ENCODE data around the gene RNF186. TPM values are rescaled to one million over a fixed set of nuclear protein-coding genes. Genes with fewer than 3 reads are reported as not detected.
A peak's percentile ranks its signal among the peaks of the same experiment; 100 is the strongest.
"Not testable (repeated sequence)": the region's sequence is repeated elsewhere in the genome, so short reads cannot be mapped to it uniquely, and the experiment has no call there.

The RNF186 gene, protein sequence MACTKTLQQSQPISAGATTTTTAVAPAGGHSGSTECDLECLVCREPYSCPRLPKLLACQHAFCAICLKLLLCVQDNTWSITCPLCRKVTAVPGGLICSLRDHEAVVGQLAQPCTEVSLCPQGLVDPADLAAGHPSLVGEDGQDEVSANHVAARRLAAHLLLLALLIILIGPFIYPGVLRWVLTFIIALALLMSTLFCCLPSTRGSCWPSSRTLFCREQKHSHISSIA
- 0.60 TPM for total RNA-seq

DNA sequence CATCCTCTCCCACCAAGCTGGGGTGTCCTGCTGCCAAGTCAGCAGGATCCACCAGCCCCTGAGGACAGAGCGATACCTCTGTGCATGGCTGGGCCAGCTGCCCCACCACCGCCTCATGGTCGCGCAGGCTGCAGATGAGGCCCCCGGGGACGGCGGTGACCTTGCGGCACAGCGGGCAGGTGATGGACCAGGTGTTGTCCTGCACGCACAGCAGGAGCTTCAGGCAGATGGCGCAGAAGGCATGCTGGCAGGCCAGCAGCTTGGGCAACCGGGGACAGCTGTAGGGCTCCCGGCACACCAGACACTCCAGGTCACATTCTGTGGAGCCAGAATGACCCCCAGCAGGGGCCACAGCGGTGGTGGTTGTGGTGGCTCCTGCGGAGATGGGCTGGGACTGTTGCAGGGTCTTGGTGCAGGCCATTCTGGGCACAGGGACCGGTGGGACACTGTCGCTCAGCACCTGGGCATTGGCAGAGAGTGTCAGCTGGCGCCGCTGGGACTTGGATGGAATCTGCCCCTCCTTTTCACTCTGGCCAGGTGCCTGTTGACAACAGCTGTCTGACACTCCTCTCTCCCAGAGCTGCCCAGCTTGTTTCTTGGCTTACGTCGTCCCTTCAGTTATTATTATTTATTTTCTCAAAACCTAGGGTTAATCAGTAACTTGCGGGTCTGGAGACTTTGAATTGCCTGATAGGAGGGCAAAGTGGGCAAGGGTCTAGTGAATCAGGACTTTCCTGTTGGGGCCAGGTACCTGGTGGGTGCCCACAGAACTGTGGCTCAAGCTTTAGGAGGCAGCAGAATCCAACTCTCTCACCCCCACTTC lies at the start of gene RNF186:
TSS of gene RNF186 (minus strand) at position 603 of the 823 bp plus-strand sequence. CDS start at position 421, 182 bp downstream.
- DNase-seq (ENCODE audit: low spot score) (peak; percentile 94), ATAC-seq (peak; percentile 76)

DNA sequence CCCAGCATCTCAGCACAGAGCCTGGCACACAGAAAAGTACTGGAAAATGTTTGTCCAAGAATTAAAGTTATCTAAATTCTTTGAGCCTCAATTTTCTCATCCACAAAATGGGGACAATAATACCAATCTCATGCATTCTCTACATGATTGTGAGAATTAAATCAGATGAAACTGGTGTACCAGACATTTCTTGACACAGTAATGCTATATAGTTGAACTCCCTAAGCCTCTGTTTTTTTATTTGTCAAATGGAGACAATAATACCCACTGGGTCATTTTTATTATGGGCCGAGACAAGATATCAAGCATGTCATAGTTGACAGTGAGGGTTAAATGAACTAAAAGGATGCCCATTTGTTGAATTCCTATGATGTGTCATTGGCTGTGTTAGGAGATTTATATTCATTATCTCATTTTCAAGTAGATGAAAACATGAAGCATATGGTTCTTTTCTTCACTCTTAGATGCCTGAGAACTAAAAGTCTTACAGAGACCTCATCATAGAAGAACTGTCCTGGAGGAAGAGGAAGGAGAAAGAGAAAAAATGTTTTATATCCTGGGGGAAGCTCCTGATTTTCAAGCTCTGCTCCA lies 49.6 kb upstream of the RNF186 start:
- no peak for ATAC-seq

DNA sequence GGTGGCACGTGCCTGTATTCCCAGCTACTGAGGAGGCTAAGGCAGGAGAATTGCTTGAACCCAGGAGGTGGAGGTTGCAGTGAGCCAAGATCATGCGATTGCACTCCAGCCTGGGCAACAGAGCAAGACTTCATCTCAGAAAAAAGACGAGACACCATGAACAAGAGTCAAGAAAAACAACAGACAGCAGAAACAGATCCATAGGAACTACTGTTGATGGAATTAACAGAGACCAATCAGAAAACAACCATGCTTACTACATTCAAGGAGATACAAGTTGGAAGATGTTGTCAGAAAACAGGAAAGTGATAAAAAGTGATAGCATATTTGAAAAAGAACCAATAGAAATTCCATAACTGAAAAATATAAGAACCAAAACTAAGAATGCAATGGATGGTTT lies 47.9 kb upstream of the RNF186 start:
- ATAC-seq (no peak), DNase-seq (ENCODE audit: low spot score) (no peak)

More for the DNA sequence above, 49.6 kb upstream of the RNF186 start:
- DNase-seq (ENCODE audit: low spot score): no peak

DNA sequence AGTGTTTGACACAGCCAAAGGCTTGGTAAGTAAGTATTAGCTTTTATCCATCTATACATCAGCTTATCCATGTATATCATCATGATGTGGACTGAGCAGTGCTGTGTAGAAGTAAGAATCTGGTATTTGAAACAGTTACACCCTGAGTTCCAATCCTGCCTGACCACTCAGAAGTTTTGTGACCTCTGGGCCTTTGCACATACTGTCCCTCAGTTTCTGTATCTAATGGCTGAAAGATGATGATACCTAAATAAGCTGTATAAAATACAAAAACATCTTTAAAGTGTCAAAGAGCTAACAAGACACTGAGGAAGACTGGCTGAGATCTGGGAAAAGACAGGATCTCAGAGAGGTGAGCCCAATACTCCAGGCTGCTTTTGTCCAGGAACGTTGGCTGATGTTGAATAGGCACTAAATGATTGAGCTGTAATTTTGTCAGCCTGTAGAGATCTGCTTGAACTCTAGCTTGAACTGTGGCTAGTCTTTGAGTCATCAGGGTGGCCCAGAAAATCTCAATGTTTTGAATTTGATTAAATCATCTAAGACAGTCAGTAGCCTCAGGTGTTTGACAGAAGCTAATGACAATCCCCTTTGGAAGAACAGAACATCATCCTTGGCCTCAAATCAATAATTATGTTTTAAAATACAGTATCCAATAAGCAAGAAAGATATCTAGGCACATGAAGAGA lies 46.9 kb upstream of the RNF186 start:
- DNase-seq (ENCODE audit: low spot score) (no peak), ATAC-seq (no peak)

DNA sequence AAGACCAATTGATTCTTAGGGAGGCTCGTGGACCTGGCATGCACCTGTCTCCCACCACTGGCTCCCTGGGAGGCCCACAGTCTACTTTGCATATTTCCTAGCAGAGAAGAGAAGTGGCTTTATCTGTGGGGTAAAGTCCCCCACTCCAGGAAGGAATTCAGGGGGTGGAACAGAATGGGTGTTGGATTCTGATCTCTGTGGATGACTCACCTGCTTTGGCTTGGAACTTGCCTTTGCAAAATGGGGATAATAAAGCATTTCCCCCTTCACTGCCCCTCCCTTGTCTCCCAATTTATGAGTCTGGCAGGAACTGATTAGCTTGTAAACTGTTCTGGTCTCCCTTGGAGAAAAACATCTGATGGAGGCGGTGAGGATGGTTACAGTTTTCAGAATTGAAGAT lies 46.0 kb upstream of the RNF186 start:
- DNase-seq (ENCODE audit: low spot score): no peak
- no peak for ATAC-seq

DNA sequence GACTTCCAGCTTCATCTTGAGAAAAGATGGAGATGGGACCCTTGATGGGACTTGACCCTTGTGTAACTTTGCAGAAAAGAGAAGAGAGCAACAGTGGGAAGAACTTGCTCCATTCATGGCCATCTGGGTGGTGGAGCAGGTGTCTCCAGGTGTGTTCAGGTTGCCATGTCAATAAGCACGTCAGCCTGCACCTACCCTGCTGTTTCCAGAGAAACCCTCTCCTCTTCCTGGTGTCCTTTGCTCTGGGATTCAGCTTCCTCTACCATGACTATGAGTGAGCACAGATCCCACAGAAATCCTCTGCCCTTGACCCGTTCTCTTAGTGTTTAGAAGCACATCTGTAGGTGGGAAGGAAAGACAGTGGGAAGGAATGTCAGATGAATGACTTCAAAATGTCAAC lies 45.3 kb upstream of the RNF186 start:
- ATAC-seq (no peak), DNase-seq (ENCODE audit: low spot score) (no peak)

DNA sequence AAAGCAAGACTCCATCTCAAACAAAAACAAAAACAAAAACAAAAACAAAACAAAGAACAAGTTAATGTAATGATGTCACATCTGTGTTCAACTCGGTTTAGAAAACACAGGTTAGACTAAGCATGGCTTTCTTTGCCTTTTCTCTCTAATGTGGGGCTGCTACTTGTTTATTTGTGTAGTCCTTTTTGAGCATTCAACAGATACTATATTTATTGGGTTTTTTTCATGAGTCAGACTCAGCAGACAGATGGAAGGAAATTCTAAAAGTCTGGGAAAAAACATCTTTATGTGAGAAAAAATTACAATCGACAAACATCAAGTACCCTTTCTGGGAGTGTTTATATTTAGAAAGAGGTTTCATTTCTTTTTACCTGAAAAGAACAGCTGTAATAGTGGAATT lies 44.8 kb upstream of the RNF186 start:
- DNase-seq (ENCODE audit: low spot score): no peak
- ATAC-seq: no peak

DNA sequence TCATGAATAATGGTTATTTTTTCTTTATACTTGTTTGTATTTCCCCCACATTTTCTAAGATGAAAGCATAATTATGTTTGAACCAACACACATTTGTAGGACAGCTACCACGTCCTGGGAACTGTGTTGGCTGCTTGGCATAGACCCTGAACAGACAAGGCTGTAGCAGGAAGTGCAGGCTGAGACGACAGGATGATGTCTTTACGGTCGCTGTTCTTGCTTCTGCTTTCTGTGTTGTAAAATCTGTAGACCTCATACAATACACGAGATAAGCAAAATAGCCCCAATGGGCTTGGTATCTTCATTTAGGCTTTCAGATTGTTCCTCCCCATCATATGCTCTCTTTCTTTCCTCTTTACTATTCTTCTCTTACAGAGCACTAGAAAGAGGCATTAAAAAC lies 43.8 kb upstream of the RNF186 start:
- ATAC-seq: no peak

DNA sequence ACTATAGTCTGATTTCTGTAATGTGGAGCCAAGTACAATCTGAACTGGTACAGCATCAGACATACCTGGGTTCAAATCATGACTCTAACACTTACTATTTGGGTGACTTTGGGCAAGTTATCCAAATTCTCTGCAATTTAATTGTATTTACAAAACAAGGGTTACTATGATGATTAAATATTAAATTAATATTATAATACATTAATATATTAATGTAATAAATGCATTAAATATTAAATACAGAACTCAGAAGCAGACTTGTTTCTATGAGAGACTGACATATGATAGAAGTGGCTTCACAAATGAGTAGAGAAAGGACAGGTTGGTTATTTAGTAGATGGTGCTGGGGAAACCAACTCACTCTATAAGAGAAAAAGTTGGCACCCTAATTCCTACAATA lies 39.8 kb upstream of the RNF186 start:
- no peak for DNase-seq (ENCODE audit: low spot score)
- no peak for ATAC-seq

More for the DNA sequence above, 43.8 kb upstream of the RNF186 start:
- no peak for DNase-seq (ENCODE audit: low spot score)

DNA sequence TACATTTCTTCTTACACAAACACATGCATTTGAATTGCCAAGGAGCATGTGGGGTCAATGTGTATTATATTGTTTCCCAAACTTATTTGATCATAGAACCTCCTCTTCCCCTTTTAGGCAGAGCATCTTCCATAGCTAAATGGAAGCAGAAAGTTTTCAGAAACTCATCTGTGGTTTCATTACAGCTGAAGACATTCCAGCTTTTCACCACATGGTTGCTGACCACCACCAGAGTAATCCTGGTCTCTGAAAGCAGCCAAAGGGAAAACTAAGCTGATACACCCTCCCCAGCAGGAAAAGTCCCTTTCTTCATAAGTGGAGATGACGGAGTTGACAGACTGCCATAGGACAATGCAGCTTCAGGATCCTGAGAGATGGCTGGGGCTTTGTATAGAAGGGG lies 37.0 kb upstream of the RNF186 start:
- ATAC-seq: no peak
- DNase-seq (ENCODE audit: low spot score): no peak

DNA sequence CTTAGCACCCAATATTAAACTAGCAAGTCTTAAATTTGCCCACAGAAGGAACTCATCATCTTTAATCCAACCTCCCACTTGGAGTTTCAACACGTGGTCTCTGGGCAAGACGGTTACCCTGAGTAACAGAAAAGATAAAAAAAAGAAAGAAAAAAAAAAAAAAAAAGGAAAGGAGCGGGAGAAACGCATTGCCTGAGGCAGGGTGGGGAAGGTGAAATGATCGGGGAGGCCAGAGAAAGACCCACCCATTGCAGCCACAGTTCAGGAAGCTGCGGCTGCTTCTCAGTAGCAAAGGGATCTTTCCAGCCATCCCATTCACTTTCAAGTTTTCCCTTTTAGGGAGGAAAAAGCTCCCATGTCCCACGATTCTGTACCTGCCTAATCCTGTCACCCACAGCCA lies 35.1 kb upstream of the RNF186 start:
- DNase-seq (ENCODE audit: low spot score): no peak
- ATAC-seq: no peak

DNA sequence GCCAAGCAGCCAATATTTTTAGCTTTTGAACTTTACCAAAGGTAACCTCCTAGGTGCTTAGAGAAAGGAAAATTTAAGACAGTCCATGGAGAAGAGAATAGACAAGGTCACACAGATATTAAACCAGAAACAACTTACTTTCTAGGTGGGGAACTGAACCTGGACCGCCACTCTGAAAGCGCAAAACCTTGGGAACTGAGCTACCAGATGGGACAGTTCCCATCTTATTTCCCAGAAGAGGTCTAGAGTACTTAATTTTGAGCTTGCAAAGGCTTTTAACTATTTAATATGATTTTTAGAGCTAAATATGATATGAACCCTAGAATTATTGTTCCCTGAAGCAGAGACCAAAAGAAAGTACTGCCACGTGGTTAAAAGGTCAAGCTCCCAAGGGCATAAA lies 34.2 kb upstream of the RNF186 start:
- ATAC-seq; DNase-seq (ENCODE audit: low spot score): not testable (repeated sequence)

DNA sequence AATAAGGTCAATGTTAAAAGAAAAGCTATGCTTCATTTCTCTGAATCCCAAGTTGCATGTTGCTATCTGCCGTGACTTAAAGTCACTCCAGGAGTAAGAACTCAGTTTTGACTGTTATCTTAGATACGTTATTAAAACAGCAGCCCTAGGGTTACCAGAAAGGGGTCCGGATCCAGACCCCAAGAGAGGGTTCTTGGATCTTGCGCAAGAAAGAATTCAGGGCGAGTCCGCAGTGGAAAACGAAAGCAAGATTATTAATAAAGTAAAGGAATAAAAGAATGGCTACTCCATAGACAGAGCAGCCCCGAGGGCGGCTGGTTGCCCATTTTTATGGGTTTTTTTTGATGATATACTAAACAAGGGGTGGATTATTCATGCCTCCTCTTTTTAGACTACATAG lies 32.3 kb upstream of the RNF186 start:
- not testable (repeated sequence) for ATAC-seq; DNase-seq (ENCODE audit: low spot score)

DNA sequence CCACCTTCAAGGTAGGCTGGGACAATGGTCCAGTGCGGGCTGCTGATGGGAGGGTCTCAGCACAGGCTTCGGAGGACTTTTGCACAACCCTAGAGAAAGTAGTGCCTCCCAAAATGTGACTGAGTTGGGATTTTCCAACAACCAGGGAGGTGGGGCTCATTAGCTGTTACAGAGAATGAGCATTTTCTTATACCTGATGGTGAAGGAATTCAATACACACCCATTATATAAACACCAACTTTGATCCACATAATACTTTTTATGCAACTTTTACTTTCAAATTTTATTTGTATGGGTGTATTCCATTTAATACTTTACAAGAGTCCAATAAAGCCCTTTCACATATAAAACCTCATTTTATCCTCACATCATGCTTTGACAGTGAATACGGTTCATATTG lies 31.3 kb upstream of the RNF186 start:
- DNase-seq (ENCODE audit: low spot score): no peak
- ATAC-seq: no peak

DNA sequence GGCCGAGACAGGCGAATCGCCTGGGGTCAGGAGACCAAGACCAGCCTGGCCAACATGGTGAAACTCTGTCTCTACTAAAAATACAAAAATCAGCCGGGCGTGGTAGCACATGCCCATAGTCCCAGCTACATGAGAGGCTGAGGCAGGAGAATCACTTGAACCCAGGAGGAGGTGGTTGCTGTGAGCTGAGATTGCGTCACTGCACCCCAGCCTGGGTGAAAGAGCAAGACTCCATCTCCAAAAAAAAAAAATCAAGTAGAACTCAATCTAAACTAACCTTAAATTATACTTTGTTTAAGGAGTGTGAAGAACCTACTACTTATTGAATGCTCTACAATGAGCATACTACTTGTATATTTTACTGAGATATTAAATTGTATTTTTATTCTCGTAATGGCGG lies 30.5 kb upstream of the RNF186 start:
- DNase-seq (ENCODE audit: low spot score): no peak

DNA sequence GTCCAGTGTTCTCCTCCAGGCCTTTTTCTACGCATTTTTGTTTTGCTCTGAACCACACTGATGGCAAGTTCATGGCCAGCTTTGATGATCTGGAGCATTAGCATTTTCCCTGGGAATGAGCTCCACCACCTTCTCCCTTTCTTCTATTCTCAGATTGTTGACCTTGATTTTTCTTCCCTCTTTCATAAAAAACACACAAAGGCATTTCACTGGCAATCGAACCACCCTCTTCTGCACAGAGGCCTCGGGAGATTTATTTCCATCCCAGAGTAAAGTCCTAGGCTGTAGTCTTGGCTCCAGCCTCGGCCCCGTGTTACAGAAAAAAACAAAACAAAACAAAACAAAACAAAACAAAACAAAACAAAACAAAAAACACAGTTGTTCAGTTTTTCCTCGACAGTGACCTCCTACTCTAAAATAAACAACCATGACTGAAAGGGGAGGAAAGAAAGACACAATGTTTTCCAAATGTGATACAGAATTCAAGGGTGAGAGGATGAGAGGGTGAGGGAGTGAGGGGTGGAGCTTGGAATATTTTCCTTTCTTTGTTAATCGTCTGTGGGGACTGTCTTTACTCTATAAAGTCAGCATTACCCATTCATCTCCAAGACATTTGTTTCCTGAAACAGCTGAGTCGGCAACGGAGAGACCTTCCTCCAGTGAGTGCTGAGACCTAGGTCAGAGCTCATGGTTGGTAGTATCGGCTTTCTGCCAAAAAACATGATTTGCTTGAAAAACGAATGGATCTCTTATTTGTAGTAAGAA lies 29.8 kb upstream of the RNF186 start:
- ATAC-seq (peak; percentile 25), DNase-seq (ENCODE audit: low spot score) (no peak)

More for the DNA sequence above, 30.5 kb upstream of the RNF186 start:
- ATAC-seq: no peak

DNA sequence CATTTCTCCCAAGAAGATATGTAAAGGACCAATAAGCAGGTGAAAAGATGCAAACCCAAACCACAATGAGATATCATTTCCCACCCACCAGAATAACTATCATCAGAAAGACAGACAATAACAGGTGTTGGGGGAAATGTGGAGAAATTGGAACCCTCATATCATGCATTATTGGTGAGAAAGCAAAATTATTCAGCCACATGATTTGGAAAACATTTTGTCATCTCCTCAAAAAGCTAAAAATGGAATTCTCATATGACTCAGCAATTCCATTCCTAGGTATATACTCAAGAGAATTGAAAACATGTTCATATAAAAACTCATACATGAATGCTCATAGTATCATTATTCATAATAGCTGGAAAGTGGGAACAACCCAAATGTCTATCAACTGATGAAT lies 25.1 kb upstream of the RNF186 start:
- ATAC-seq (no peak), DNase-seq (ENCODE audit: low spot score) (no peak)

DNA sequence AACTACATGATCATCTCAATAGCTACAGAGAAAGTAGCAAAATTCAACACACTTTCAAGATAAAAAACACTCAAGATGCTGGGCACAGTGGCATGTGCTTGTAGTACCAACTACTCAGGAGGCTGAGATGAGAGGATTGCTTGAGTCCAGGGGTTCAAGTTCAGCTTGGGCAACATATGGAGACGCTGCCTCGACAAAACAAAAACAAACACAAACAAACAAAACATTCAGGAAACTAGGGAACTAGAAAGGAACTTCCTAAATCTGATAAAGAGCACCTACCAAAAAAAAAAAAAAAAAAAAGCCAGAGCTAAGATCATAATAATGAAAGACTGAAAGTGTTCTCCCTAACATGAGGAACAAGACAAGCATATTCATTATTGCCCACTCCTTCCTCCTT lies 22.8 kb upstream of the RNF186 start:
- ATAC-seq: no peak
- no peak for DNase-seq (ENCODE audit: low spot score)

DNA sequence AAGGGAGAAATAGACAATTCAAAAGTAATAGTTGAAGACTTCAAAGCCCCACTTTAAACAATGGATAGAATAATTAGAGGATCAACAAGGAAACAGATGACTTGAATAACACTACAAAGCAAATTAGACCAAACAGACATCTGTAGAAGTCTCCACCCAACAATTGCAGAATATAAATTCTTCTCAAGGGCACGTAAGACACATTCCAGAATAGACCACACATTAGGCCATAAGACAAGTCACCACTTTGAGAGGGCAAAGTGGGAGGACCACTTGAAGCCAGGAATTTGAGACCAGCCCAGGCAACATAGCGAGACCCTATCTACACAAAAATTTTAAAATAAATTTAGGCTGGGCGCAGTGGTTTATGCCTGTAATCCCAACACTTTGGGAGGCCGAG lies 20.5 kb upstream of the RNF186 start:
- no peak for DNase-seq (ENCODE audit: low spot score)
- no peak for ATAC-seq

DNA sequence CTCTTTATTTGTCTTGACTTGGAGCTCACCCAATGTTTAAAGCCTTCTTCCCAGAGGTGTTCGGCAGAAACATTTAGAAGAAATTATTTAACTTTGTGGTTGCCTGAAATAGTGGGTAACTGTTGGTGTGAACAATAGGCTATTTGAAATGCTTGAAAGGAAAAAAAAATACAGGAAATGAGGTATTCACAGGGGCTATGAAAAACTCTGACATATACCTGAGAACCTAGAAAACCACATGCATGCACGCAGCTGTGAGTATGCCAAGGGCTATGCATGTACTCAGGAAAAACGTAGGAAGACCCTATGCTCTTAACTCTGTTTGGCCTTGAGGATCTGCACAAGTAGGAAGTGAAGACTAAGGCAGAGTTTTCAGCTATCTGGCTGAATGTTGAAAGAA lies 16.4 kb upstream of the RNF186 start:
- no peak for DNase-seq (ENCODE audit: low spot score)
- no peak for ATAC-seq

DNA sequence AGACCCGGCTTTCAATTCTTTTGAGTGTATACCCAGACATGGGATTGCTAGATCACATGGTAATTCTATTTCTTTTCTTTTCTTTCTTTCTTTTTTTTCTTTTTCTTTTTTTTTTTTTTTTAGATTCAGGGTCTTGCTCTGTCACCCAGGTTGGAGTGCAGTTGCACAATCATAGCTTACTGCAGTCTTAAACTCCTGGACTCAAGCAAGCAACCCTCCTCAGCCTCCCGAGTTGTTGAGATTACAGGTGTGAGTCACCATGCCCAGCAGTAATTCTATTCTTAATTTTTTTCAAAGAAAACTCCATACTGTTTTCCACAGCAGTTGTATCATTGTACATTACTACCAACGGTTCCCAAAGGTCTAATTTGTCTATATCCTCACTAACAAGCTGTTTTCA lies 13.5 kb upstream of the RNF186 start:
- no peak for ATAC-seq
- DNase-seq (ENCODE audit: low spot score): no peak
